GM19324 (cell line): Measurements from ENCODE around the gene LRRFIP1.

Experiments used
- ATAC-seq: cut with Tn5 transposase; IDR thresholded peaks from one replicate; pipeline ENCODE4 v1.9.1; 2021; ENCODE audit warnings: mild to moderate bottlenecking, moderate library complexity; ENCODE audit not compliant: unreplicated experiment, low FRiP score

Gene LRRFIP1

DNA sequence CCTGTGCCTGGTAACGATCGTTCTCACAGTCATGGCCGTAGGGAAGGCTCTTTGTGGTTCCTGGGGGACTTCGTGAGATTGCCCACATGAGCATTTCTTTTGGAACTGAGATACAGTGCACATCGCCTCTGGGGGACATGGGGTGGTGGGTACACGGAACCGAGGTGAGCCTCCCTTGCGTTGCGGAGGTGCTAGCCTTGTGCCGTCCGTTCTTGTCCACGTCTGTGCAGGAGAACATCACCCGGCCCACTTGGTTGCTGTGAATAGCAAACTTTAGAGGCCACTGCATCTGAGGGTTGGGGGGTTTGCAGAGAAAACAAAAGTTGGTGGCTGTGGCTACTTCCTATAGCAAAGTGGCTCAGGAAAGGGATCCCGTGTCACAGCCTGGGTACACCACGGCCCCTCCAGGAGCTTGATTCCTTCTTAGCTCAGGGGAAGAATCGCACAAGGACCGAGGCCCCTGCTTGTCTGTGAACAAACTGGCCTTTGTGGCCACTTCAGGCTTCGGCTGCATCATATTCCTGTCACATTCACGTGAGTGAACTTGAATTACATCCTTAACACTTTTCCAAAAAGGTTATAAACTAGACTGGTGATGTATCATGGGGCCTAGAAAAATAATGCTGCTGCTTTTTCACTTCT, 72.6 kb downstream of the LRRFIP1 start:
- no peak for ATAC-seq

DNA sequence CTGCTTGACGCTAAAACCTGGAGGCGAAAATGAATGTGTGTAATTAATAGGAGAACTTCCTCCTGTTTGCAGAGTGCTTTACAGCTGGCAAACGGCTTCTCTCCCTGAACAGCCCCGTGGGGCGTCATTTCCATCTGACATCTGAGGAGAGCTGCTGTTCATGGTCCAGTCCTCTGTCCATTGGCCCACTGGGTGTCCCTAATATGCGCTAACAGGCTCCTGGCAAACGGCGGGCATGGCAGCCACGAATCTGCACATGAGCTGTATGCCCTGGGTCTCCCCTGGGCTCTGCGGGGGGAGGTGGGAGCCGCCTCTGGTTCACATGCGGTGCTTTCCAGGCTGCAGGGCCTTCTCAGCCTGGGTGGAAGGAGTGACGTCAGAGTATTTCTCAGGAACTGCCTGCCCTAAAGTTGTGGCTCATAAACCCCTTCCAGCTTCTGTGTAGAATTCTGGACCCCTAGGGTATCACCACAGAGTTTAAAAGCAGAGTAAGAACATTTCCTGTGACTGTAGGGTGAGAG, 73.2 kb downstream of the LRRFIP1 start:
- ATAC-seq, result no peak

DNA sequence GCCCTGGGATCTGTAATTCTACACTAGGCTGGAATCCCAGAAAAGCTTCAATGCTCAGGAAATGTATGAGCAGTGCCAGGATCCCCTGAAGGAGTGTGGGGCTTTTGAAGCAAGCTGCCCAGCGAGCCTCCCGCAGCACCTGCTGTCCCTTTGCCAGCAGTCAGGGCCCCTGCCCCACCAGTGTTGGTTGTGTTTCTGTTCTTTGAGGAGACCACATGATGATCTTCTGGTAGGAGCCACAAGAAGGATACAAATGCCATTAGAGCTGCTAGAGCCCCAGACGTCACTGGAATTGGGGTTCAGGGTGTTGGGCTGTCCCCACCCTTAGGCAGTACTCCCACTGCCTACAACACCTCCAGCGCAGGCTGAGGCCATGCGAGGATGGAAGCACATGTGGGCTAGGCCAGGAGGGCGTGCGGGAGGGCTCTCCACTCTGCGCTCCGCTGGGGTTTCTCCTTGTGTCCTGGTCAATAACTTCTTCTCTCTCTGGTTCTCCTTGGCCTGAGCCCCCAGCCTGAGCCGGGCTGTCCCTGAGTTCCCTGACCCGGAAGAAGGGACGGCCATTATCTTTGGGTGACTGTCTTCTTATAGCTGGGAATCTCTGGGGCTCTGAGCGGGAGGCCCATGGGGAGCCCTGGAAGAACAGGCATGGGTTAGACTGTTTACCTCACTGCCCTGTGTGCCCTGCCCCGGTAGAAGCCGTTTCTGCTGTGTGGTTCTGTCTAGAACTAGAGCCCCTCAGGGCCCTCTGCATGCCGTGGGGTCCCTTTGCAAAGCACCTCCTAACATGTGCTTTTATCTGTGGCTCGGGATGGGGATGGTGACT, 73.9 kb downstream of the LRRFIP1 start:
- no peak for ATAC-seq

DNA sequence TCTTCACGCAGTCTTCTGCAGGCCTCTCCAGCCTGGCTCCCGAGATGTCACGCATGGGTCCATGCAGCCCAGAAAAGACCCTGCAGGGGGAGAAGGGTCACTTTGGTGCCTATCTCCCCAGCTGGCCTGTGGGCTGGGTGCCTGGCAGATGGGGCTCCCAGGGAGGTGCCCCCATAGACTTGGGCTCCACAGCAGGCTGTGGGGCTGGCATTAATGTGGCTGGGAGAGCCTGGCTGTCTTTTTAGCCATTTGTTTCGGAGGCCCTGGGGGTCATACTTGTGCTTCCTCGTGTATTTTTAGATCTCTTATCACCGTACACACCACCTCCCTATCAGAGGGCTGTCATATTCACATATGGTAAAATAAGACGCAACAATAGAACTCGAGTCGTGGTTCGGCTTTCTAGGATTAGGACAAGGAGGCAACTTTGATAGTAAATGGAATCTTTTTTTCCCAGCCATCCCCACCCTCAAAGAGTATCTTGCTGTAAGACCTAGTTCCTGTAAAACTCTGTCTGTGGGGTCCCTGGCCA, 74.5 kb downstream of the LRRFIP1 start:
- no peak for ATAC-seq

DNA sequence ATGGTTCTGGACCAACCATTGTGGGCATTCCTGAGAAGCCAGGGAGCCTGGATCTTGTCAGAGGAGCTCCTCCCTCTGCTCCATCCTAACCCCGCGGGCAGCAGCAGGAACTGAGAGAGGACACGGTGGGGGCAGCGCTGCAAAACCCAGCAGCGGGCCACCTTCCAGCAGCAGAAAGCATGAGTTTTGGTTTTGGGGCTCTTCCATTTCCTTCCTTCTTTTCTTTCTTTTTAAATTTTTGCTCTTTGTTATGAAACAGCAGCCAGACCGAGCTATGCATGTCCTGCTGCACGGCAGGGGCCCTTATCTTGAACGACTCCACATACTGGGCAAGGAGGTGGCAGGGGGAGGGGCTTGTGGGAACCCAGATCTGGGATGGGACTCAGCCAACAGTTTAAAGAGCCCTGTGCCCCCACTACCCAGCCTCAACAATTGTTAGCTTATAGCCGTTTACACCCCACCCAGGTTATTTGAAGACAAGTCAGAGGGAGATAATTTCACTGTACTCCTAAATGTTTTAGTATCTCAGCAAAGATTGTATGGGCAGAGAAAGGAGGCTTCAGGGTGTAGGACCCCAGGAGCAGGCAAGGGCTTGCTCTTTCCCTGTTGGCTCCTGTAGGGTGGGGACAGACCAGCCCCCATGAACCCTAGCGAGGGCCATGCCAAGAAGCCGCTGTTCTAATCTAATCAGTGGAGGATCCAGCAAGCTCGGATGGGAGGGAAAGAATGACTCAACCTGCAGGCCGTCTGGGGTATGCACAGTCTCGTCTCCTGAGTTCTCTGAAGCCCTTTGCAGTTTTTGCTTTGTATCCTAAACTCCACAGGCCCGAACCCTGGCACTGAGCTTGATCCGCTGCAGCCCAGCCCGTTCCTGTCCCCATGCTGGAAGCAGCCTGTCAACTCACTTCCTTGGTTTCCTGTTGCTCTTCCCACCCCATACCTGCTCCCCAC, 75.3 kb downstream of the LRRFIP1 start:
- ATAC-seq, result no peak

DNA sequence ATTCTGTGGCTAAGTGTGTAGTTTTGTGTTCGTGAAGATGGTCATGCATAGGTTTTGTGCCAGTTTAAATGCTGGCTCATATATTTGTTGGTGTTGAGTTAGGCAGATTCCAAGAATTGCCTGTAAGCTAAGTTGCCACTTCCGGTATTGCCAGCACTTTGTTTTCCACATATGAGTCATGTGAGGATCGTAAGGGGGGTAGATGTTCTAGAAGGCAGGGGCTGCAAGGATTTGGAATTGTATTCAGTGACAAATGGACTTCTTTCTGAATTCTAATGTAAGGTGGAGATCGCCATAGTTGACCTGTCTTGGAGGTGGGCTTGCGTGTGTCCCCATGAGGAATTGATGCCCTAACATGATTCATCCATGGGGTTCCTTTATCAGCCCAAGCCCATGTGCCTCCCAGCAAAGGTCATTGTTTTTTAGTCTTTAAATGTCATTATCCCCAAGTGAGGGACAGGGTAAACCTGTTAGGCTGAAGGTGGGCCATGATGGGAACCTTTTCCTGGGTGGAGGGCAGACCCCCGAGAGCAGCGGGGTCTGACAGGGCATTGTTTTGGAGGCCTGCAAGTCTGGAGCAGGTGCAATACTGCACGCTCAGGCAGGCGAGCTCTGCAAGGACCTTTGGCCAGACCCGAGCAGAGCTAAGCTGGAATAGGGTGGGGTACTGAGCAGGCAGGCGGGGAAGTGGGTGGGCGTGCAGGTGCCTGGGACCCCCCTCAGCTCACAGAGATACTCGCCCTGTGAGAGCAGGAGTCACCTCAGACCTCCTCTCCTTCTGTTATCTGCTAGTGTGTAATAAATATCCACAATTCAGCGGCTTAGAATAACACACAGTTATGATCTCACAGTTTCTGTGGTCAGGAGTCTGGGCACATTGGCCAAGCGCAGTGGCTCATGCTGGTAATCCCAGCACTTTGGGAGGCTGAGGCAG, 77.4 kb downstream of the LRRFIP1 start:
- ATAC-seq, result no peak

DNA sequence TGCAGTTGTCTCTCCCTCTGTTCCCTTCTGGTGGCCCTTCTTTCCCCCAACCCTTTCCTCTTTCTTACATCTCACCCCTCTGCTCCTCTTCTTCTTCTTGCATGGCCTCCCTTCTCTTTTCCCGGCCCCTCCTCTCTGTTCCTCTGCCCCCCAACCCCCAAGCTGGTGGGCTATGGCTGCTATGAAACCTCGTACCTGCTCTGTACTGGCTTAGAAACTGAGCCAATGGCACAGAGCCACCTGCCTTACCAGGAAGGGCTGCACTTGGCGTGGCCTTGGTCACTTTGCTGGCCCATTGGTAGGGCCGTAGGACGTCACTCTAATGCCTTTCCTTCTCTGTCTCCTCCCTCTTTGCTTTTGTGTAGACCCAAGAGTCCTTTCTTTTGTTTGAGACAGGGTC, 78.9 kb downstream of the LRRFIP1 start:
- no peak for ATAC-seq

DNA sequence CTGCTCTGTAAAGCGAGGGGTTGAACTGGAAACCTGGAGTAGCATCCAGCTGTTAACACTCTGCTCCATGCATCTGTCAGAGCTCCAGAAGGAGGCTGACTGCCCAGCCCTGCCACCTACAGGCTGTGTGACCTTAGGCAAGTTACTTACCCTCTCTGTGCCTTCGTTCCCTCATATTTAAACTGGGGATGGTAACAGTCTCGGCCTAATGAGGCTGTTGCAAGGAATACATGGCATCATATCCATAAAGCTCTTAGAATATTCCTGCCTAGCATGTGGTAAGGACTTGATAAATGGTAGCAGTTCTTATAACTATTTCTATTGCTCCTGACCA, 80.6 kb downstream of the LRRFIP1 start:
- no peak for ATAC-seq

DNA sequence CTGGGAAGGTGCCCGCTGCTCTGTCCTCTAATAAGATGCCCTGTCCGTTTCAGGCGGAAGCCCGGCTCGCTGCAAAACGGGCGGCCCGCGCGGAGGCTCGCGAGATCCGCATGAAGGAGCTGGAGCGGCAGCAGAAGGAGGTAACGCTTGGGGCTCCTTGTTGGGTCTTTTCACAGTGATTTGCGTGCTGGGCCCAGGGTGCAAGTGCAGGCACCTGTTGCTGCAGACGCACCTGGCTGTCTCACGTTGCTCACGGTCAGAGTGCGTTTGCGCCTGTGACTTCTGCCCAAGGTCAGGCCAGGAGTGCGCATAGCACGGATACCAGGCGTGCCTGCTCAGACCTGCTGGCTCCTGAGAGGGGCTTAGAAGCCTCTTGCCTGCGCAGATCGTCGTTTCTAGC, 81.1 kb downstream of the LRRFIP1 start:
- no peak for ATAC-seq

DNA sequence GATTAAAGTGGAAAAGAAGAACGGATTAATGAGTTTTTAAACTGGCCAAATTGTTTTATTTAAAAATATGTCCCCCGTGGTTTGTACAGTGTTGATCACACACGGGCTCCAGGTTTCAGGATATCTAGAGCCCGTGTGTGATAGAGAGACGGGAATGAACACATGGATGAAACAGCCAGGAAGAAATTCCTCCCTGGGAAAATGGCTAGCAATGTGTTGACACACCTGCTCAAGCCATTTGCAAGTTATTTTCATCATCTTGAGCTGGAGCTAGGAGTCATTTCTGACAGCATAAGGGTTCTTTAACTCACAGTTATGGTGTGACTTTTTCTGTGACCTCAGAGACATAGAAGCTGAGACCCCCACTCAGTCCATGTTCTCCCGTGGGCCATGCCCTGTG, 81.6 kb downstream of the LRRFIP1 start:
- no peak for ATAC-seq

DNA sequence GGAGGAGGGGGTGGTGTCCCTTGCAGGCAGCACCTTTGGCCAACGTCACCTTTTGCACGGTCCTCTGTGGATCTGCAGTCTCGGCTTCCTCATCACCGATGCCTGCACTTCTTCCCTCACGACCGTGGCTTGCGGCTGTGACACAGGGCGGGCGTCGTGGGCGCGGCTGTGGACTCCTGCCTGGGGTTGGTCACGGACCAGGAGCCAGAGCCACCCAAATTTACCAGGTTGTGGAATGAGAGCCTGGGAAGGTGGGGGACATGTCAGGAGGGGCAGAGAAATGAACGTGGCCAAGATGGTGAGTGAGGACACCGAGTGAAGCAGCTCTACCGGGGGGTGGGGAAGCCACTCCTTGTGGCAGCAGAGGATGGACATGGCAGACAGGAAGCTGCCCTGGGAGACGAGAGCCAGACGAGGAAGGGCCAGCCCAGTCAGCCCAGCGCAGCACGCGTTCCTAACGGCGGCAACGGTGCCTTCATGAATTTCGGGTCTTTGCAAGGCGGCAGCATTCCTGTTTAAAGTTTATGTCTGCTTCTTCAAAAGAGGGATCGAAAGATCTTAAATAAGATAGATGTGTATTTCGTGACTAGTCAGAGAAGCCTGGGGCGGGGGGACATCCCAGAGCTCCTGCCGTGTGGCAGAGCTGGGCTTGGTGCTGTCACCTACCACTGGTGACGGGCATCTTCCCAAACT, 84.2 kb downstream of the LRRFIP1 start:
- no peak for ATAC-seq

DNA sequence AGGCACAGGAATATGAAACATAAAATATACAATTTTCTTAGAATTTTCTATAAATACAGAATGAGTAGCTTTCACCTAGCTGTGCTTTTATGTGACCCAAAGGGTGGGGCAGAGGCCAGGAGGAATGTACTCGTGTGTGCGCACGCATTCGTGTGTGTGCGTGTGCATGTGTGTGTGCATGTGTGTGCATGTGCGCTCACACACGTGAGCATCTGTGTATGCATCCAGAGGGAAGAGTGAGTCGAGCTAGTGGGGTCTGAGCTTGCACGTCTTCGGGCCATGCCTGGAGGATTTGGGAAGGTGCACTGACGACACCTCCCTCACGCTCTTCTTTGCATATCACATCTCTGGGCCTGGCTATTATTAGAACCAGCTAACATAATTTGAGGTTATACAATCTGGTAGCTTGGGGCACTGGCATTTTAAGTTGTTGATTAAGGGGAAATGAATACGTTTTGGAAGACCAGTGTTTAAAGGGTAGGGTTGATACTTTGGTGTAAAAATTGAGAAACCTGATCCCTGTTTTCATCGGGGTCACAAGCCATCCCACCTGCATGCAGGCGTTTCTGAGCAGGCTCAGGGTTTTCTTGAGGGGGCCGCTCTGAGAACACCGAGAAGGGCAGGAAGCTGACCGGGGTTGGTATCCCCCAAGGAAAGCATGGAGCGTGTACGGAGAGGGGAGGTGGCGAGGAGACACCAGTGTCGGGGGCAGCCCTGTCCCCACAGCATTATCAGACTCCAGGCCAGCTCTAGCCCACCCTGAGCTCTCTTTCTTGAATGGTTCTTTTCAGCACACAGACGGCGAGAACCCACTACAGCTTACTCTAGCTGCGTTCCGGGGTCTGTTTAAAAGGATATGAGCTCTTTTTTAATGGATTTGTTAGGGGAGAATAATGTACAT, 85.3 kb downstream of the LRRFIP1 start:
- no peak for ATAC-seq

DNA sequence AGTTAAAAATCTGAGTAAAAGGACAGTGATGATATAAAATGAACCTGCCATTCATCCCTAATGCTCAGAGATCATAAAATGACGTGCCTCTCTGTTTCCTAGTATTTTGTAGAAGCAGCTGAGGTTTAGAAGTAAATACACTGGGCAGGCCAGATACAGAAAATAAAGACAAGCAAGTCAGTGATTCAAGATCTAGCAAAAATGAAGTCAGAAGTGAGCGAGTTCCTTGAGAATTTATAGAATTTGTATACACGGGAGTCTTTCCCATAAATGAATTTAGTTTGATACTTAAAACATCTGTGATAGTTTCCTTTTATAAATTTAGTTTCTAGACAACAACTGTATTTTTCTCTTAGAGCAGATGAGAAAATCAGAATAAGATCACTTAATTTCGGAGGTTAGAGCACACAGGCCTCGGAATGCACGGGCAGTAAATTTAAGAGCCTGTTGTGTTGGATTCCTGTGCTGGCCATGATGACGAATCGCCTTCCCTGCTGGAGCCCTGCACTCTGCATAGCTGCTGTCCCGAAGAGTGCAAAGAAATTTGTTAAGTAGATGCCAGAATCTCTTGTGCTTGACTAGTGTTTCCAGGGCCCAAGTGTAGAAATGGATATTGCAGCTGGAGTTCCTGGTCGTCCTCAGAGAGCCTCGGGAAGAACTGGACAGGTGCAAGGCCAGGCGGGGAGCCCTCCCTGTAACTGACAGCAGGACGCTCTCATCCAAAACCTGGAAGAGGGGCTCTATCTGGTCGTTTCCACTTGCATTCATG, 87.5 kb downstream of the LRRFIP1 start:
- no peak for ATAC-seq

DNA sequence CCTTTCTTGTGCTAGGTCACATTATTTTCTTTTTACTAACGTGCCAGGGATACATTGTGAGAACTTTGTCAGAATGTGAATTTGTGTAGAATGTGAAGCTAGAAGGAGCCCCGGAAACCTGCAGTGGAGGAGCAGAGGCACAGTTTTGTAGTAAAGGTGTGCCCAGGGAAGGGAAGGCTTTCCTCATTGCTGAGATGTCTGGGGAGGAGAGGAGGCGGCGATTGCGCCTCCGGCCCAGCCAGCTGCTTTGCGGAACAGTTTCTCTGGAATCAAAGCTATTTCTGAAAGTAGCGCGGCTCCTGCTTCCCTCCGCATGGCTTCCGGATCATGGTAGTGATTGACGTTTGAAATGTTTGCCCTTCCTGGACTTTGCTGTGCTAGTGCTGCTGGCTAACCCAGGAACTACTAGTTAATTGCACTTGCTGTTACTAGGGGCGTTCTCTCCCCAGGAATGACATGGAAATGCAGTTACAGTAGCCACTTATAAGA, 88.1 kb downstream of the LRRFIP1 start:
- no peak for ATAC-seq

DNA sequence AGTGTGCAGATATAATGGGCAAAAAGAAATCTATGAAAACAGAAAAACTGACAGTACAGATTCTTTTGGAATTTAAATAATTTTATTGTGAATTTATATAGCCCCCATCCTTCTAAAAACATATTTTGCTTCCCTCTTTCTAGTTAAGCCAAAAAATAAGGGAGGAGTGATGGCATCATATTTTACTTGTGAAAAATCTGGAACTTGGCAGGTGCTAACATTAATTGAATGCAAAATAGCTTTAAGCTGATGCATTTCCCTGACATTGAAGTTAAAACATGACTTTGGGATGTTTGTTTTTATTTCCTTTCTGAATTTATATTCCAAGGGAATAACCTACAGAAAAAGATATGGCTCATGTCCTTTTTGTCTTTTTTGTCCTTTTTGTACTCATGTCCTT, 88.6 kb downstream of the LRRFIP1 start:
- ATAC-seq, result no peak

DNA sequence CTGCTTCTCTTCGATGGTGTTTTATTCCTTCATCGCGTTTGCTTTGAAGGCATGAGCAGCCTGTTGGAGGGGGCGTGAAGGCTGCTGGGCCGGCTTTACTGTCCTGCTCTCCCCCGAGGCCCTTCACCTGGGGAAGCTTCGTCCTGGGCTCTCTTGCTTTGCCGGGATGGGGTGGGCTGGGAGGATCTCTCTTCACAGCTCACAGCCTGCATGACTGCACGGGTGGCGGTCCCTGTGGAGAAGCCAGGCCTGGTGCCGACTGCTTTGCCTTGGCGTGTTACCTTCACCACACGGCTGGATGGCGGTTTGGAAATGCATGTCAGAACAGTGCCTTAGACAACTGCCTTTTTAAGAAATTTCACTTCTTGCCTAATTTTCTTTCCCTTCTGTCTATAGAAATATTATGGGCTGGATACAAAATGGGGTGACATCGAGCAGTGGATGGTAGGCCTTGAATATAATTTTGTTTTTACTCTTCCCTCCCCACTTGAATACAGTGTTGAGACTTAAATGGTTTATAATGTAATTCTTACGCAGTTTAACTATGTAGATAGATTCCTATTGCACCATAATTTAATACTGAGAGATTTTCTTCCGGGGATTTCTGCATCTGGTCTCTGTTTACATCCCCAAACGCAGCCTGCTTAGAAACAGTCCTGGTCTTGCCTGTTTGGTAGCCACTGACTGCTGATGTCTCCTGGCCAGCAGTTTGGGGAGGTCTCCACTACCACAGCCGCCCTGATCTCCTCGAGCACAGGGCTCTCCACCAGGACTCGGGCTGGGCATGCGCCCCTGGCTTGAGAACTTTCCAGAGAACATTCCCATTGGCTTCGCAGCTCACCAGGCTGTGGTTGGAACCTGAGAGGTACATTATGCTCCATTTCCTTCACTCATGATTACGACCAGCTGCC, 90.2 kb downstream of the LRRFIP1 start:
- no peak for ATAC-seq
